Chondrocyte (in vitro differentiated cells): ENCODE data around the gene TMTC1. TPM values are rescaled to one million over a fixed set of nuclear protein-coding genes. Genes with fewer than 3 reads are reported as not detected.

Source experiments
- DNase-seq: peaks from one replicate; pipeline ENCODE4 v3.0.0; 2021; ENCODE audit warnings: mixed read lengths, low spot score
- H3K27ac Mint-ChIP-seq: one replicate; pipeline ENCODE4 v1.8.0; 2021; ENCODE audit warnings: mild to moderate bottlenecking, moderate library complexity, mixed read lengths; ENCODE audit not compliant: unreplicated experiment
- H3K27me3 Mint-ChIP-seq: 2 replicates; pipeline ENCODE4 v1.8.0; 2021; ENCODE audit warnings: low read depth, mixed read lengths
- H3K36me3 Mint-ChIP-seq: 2 replicates; pipeline ENCODE4 v1.8.0; 2021; ENCODE audit warnings: low read depth, mixed read lengths
- H3K4me1 Mint-ChIP-seq: 2 replicates; pipeline ENCODE4 v1.8.0; 2021; ENCODE audit warnings: low read depth, mild to moderate bottlenecking, mixed read lengths
- H3K4me3 Mint-ChIP-seq: one replicate; pipeline ENCODE4 v1.8.0; 2021; ENCODE audit warnings: mild to moderate bottlenecking, moderate library complexity, mixed read lengths; ENCODE audit not compliant: unreplicated experiment
- H3K9me3 Mint-ChIP-seq: 2 replicates; pipeline ENCODE4 v1.8.0; 2021; ENCODE audit warnings: low read depth, mixed read lengths
- CTCF ChIP-seq: fragments of 200-600 bp; sonication (generic); IDR thresholded peaks from 2 replicates; pipeline ENCODE4 v1.5.0; 2021; ENCODE audit warnings: antibody characterized with exemption, mild to moderate bottlenecking, moderate library complexity
- total RNA-seq: library from RNA; stranded (reverse); gene quantifications from 3 replicates; pipeline ENCODE4 v1.2.1, GENCODE V29; 2021

TMTC1 gene
- total RNA-seq, 1 donor from 2014 or later, result 25.2 TPM

DNA sequence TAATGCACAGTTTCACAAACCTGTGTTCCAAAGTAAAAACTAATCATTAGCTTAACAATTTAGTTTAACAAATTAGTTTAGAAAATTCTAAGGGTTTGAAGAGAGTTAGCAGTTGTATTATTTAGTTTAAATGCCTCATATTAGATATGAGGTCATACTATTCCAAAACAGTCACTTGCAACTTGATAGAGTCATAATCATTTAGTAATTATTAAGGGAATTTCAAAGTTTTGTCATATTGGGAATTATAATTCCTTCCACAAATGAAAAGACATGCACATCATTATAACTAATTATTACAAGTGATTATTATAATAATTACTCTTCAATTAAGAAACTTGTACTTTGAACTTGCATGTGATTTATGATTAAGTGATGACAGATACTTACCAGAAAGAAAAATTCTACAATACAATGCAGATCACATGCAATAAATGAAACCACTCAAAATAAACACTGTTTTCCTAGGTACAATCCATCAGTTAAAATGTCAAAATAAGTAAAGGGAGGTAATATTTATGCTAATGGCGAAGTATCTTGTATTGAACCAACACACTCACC, 66.1 kb downstream of the TMTC1 start:
- TF ChIP-seq CTCF, result no peak
- Mint-ChIP-seq H3K4me1 (peaks cover 23% of the 10 kb centered on the region), H3K27me3 (no peaks in the 10 kb centered on the region)

DNA sequence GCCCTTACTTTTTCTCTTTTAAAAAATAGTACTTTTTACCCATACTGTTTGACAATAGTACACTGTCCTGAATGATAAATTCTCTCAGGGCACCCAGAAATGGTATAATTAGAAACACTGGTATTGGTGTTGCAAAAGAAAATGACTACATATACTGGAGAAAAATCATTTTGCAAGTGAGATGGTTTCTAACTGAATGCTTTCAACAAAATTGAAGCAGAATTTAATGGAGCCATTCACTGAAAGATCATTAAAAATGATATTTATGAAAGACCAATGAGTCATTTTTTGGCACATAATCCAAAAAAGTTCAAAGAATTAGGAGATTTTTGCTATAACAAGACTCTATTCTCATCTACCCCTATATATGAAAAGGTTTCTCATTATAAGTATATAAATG, 68.8 kb downstream of the TMTC1 start:
- DNase-seq, result no peak
- H3K36me3 Mint-ChIP-seq, result peaks cover 4% of the 10 kb centered on the region
- TF ChIP-seq CTCF, result no peak
- H3K4me3 Mint-ChIP-seq, result no peak overlapping the region
- H3K4me1 Mint-ChIP-seq, result peaks cover 39% of the 10 kb centered on the region
- H3K27ac Mint-ChIP-seq, result no peak overlapping the region
- no peaks in the 10 kb centered on the region for H3K27me3 Mint-ChIP-seq
- no peaks in the 10 kb centered on the region for H3K9me3 Mint-ChIP-seq

More for the DNA sequence above, 66.1 kb downstream of the TMTC1 start:
- Mint-ChIP-seq H3K27ac (peak overlapping the region; percentile 32), H3K4me3 (no peak overlapping the region), H3K9me3 (no peaks in the 10 kb centered on the region), H3K36me3 (peaks cover 6% of the 10 kb centered on the region)
- no peak for DNase-seq

- H3K36me3 Mint-ChIP-seq, result peaks cover 1% of the 10 kb centered on the region
- no peak for TF ChIP-seq CTCF
- H3K4me1 Mint-ChIP-seq, result peaks cover 48% of the 10 kb centered on the region
- peak overlapping the region; percentile 23 for H3K27ac Mint-ChIP-seq
- no peaks in the 10 kb centered on the region for H3K27me3 Mint-ChIP-seq
- no peaks in the 10 kb centered on the region for H3K9me3 Mint-ChIP-seq
- no peak overlapping the region for H3K4me3 Mint-ChIP-seq
- DNase-seq, result no peak
Observed at GRCh38 chr12:29713729-29714128, 70.0 kb downstream of the TMTC1 start.

DNA sequence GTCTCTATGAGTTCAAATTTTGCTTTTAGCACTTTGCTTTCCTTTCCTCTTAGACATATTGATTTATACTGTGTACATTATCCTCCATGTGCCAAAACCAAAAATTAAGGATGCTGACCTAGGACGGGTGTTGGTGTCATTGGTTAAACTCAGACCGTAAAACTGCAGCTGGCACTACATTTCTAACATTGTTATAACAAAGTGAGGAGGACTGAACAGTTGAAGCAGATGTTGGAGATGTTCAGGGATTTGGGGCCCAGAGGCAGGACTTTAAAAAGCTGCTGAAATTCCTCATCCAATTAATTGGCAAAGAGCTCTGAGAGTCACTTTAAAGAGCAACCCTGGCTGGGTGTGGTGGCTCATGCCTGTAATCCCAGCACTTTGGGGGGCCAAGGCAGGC, 72.4 kb downstream of the TMTC1 start:
- H3K4me3 Mint-ChIP-seq, result no peak overlapping the region

DNA sequence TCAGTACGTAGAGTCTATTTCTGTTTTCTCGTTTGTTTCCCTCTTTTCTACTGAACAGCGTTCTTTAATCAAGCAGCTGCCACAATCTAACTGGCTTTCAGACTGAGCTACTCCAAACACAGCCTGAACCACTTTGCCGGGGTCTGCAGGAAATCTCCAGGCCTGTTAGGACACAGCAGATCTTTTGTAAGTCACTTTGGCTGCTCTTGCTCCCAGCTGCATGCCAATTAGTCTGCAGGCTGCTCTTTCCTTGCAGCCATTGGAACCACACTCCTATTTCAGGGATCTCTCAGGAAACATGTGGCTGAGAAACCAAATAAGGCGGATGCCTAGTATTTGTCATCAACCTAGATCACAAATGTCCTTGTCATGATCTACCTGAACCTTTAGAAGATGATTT, 73.6 kb downstream of the TMTC1 start:
- no peak for DNase-seq
- no peaks in the 10 kb centered on the region for H3K27me3 Mint-ChIP-seq
- no peaks in the 10 kb centered on the region for H3K9me3 Mint-ChIP-seq
- TF ChIP-seq CTCF, result no peak
- H3K4me1 Mint-ChIP-seq, result peaks cover 65% of the 10 kb centered on the region
- no peak overlapping the region for H3K4me3 Mint-ChIP-seq
- H3K36me3 Mint-ChIP-seq, result peaks cover 5% of the 10 kb centered on the region
- H3K27ac Mint-ChIP-seq, result no peak overlapping the region

More for the DNA sequence above, 72.4 kb downstream of the TMTC1 start:
- no peaks in the 10 kb centered on the region for H3K27me3 Mint-ChIP-seq
- H3K27ac Mint-ChIP-seq, result no peak overlapping the region
- TF ChIP-seq CTCF, result no peak
- peaks cover 5% of the 10 kb centered on the region for H3K36me3 Mint-ChIP-seq
- H3K4me1 Mint-ChIP-seq, result peaks cover 56% of the 10 kb centered on the region
- no peaks in the 10 kb centered on the region for H3K9me3 Mint-ChIP-seq
- no peak for DNase-seq
